22Rv1 (cell line): ENCODE measurements around the gene PRPSAP1.

Experiments
- ZFX ChIP-seq: fragments of 450-650 bp; IDR thresholded peaks from 2 replicates; pipeline ENCODE4 v1.6.1; 2017; ENCODE audit warnings: antibody characterized with exemption, borderline replicate concordance
- TF ChIP-seq, protein P1 (sequence below): fragments of 450-650 bp; IDR thresholded peaks from 2 replicates; pipeline ENCODE4 v1.5.1; 2017; ENCODE audit warnings: mild to moderate bottlenecking

DNA sequence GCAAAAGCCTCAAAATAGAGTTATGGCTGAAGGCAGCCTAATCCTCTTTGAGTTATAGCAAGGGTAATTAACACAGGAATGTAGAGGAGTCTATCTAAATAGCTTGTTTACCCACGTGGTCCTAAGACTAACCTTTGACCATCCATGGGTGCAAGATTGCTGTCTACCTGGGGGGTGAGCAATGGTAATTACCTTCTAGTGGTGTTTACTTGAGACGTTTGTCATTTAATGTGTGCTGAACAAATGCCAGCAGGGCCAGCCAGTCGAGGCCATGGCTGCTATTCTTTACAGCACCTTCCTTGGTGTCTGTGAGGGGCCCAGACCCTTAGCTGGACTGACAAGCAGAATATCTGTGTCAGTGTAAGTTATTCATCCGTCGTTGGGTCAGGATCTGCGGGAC, 13.9 kb upstream of the PRPSAP1 start:
- TF ChIP-seq, protein P1, sequence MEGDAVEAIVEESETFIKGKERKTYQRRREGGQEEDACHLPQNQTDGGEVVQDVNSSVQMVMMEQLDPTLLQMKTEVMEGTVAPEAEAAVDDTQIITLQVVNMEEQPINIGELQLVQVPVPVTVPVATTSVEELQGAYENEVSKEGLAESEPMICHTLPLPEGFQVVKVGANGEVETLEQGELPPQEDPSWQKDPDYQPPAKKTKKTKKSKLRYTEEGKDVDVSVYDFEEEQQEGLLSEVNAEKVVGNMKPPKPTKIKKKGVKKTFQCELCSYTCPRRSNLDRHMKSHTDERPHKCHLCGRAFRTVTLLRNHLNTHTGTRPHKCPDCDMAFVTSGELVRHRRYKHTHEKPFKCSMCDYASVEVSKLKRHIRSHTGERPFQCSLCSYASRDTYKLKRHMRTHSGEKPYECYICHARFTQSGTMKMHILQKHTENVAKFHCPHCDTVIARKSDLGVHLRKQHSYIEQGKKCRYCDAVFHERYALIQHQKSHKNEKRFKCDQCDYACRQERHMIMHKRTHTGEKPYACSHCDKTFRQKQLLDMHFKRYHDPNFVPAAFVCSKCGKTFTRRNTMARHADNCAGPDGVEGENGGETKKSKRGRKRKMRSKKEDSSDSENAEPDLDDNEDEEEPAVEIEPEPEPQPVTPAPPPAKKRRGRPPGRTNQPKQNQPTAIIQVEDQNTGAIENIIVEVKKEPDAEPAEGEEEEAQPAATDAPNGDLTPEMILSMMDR: no peak
- TF ChIP-seq ZFX: no peak
